GM21447 (cell line): ENCODE measurements around the gene B3GLCT.
"Not testable (repeated sequence)": the region's sequence is repeated elsewhere in the genome, so short reads cannot be mapped to it uniquely, and the experiment has no call there.

Experiments
- ATAC-seq: cut with Tn5 transposase; IDR thresholded peaks from one replicate; pipeline ENCODE4 v1.9.1; 2021; ENCODE audit not compliant: unreplicated experiment

Gene B3GLCT

GRCh38 chr13:31339616-31340015 is 139.8 kb downstream of the B3GLCT start:
- ATAC-seq: not testable (repeated sequence)

- ATAC-seq: not testable (repeated sequence)
Measured at GRCh38 chr13:31340848-31341247, 141.1 kb downstream of the B3GLCT start.

GRCh38 chr13:31346891-31347290 is 147.1 kb downstream of the B3GLCT start:
- ATAC-seq: no peak

GRCh38 chr13:31349156-31349555 is 149.4 kb downstream of the B3GLCT start:
- ATAC-seq: no peak

- ATAC-seq: no peak
Measured at GRCh38 chr13:31350560-31350959, 150.8 kb downstream of the B3GLCT start.

- no peak for ATAC-seq
Measured at GRCh38 chr13:31351376-31351775, 151.6 kb downstream of the B3GLCT start.

GRCh38 chr13:31352467-31352866 is 152.7 kb downstream of the B3GLCT start:
- ATAC-seq: no peak

- no peak for ATAC-seq
Measured at GRCh38 chr13:31355001-31355400, 155.2 kb downstream of the B3GLCT start.

- ATAC-seq: no peak
Measured at GRCh38 chr13:31356991-31357390, 157.2 kb downstream of the B3GLCT start.

GRCh38 chr13:31357581-31357980 is 157.8 kb downstream of the B3GLCT start:
- no peak for ATAC-seq

- ATAC-seq: no peak
Measured at GRCh38 chr13:31361673-31362072, 161.9 kb downstream of the B3GLCT start.

- ATAC-seq: no peak
Measured at GRCh38 chr13:31365630-31366029, 165.9 kb downstream of the B3GLCT start.

- no peak for ATAC-seq
Measured at GRCh38 chr13:31367410-31367809, 167.6 kb downstream of the B3GLCT start.

- ATAC-seq: no peak
Measured at GRCh38 chr13:31369213-31369612, 169.4 kb downstream of the B3GLCT start.

- no peak for ATAC-seq
Measured at GRCh38 chr13:31372454-31372853, 172.7 kb downstream of the B3GLCT start.

- ATAC-seq: no peak
Measured at GRCh38 chr13:31374682-31375081, 174.9 kb downstream of the B3GLCT start.

- no peak for ATAC-seq
Measured at GRCh38 chr13:31377946-31378345, 178.2 kb downstream of the B3GLCT start.

- ATAC-seq: no peak
Measured at GRCh38 chr13:31380715-31381114, 180.9 kb downstream of the B3GLCT start.
